DND-41 (cell line): Measurements from ENCODE around the gene SRPK2.

Experiments
- EZH2 ChIP-seq: IDR thresholded peaks from 3 replicates; pipeline ENCODE4 v1.6.1; 2012; ENCODE audit warnings: borderline replicate concordance, low read depth, mild to moderate bottlenecking, moderate library complexity, low read length, inconsistent platforms; ENCODE audit not compliant: severe bottlenecking
- TF ChIP-seq, protein P1 (sequence below): IDR thresholded peaks from 2 replicates; pipeline ENCODE4 v1.5.1; 2012; ENCODE audit warnings: borderline replicate concordance, low read length, moderate library complexity, mild to moderate bottlenecking; ENCODE audit not compliant: poor library complexity, severe bottlenecking; ENCODE audit errors: extremely low read depth

DNA sequence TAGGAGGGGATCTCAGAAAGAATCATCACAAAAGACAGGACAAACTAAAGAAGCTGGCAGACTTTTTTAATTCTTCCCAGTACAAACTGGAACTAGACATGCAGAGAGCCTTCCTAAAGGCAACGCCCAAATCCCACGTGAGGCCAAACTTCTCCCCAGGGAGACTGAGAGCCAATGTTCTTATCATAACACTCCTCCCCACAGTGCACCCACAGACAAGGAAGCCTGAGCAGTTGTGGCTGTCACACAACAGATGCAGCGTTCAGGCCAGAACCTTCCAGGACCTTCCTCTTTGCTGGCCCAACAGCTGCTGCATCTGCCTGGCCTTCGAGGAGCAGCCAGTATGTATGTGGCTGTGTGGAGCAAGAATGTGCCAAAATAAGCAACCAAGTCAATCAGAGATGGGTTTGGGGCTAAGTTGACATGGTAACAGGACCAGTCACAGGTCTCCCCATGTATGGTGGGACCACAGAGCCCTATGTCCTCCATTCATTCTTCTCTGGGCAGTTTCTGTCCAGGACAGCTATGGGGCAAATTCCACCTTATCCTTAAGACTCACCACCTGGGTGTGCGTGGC lies 34.9 kb downstream of the SRPK2 start:
- TF ChIP-seq, protein P1, sequence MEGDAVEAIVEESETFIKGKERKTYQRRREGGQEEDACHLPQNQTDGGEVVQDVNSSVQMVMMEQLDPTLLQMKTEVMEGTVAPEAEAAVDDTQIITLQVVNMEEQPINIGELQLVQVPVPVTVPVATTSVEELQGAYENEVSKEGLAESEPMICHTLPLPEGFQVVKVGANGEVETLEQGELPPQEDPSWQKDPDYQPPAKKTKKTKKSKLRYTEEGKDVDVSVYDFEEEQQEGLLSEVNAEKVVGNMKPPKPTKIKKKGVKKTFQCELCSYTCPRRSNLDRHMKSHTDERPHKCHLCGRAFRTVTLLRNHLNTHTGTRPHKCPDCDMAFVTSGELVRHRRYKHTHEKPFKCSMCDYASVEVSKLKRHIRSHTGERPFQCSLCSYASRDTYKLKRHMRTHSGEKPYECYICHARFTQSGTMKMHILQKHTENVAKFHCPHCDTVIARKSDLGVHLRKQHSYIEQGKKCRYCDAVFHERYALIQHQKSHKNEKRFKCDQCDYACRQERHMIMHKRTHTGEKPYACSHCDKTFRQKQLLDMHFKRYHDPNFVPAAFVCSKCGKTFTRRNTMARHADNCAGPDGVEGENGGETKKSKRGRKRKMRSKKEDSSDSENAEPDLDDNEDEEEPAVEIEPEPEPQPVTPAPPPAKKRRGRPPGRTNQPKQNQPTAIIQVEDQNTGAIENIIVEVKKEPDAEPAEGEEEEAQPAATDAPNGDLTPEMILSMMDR = no peak
- TF ChIP-seq EZH2 = no peak
